Esophagus muscularis mucosa (tissue), 4 donors: ENCODE measurements around the gene PKN2. TPM values are rescaled to one million over a fixed set of nuclear protein-coding genes. Genes with fewer than 3 reads are reported as not detected.
A peak's percentile ranks its signal among the peaks of the same experiment; 100 is the strongest.

Experiments used
- DNase-seq: peaks from one replicate; pipeline ENCODE4 v3.0.0-alpha.2; 2017; ENCODE audit errors: extremely low spot score
- H3K27ac ChIP-seq, 4 donors: fragments of 200-600 bp; sonication (generic); replicated peaks in 1 of 4; 1 replicate in 3 of 4; 2 replicates in 1 of 4; pipeline ENCODE4 v1.5.1; 2016 to 2019; ENCODE audit warnings: mild to moderate bottlenecking in 1 of 4
- H3K27me3 ChIP-seq, 4 donors: fragments of 200-600 bp; sonication (generic); one replicate each; pipeline versions ENCODE4 v1.5.1 to v1.6.0; 2016 to 2019
- H3K36me3 ChIP-seq, 4 donors: fragments of 200-600 bp; sonication (generic); one replicate each; pipeline ENCODE4 v1.5.1; 2016 to 2019
- H3K4me1 ChIP-seq, 4 donors: fragments of 200-600 bp; sonication (generic); one replicate each; pipeline ENCODE4 v1.5.1; 2016 to 2019
- H3K4me3 ChIP-seq, 4 donors: fragments of 200-600 bp; sonication (generic); 1 replicate in 2 of 4; 2 replicates in 2 of 4; pipeline ENCODE4 v1.5.1; 2016 to 2019; ENCODE audit warnings: mild to moderate bottlenecking in 4 of 4, moderate library complexity in 1 of 4
- H3K9me3 ChIP-seq, 4 donors: fragments of 200-600 bp; sonication (generic); 1 replicate in 3 of 4; 2 replicates in 1 of 4; pipeline ENCODE4 v1.5.1; 2016 to 2019
- EP300 ChIP-seq: sonication (generic); formaldehyde crosslinking; IDR thresholded peaks from one replicate; pipeline ENCODE4 v1.6.1; 2017; ENCODE audit warnings: antibody characterized with exemption
- POLR2A ChIP-seq: fragments of 450-650 bp; IDR thresholded peaks from one replicate; pipeline ENCODE4 v1.6.1; 2017; ENCODE audit warnings: antibody characterized with exemption, moderate library complexity, mild to moderate bottlenecking, low read depth
- POLR2AphosphoS5 ChIP-seq, 2 donors: sonication (generic); formaldehyde crosslinking; IDR thresholded peaks; one replicate each; pipeline ENCODE4 v1.6.1; 2017; ENCODE audit warnings: antibody characterized with exemption in 2 of 2
- WGBS: methylation state at CpG from one replicate; pipeline ENCODE4 v1.1.5; 2018; 5-methylcytosine and 5-hydroxymethylcytosine counted together
- intact Hi-C: fragments of 100-400 bp; cut with DNase I; formaldehyde crosslinking; loops from one replicate; pipeline ENCODE4 v1.15.1; 2023
- total RNA-seq, 4 donors: library from RNA; depleted of rRNA; stranded (reverse); fragments of >200 nt; gene quantifications; one replicate each; pipeline versions ENCODE4 v1.1.0 to v1.2.1, GENCODE V29; 2016
- TF ChIP-seq, protein P1 (sequence below), 3 experiments: fragments of 200-600 bp in 2 of 3; fragments of 450-650 bp in 1 of 3; sonication (generic) in 2 of 3; IDR thresholded peaks; one replicate each; pipeline ENCODE4 v1.5.1; 2017 to 2019; ENCODE audit warnings: antibody characterized with exemption in 3 of 3, mild to moderate bottlenecking in 2 of 3, moderate library complexity in 1 of 3

Gene PKN2
- total RNA-seq, 4 donors from 2014 or later, result 27.2 to 39.9 (median 34.3) TPM

DNA sequence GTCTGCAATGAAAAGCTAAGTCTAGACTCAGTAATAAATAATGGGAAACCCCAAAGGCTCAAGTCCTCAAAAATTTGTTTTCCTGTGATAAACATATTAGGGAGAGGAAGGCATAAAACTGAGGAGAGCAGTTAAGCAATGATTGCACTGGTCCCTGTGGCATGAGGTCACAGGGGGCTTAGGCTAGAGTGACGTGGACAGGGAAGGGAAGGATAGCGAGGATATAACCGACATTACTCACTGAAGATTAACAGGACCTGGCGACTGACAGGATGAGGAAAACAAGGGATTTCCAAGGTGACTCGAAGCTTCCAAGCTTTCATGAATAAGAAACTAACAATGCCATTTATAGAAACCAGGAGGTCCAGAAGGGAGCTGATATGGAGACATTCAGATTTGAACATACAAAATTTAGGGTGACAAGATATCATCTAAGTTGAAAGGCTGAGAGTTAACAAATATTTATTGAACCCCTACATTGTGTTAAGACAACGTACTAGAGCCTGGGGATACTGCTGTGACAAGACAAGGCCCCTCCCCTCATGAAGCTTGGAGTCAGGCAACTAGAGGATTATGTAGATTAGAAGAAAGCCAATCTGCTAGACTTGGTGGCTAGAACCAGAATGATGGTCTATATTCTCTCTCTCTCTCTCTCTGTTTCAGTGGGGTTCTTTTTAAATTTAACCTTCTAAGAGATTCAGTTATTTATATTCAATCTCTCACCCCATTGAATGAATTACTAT lies 33.2 kb upstream of the PKN2 start:
- 82% methylated on average over 6 of the region's 6 CpGs for WGBS
- TF ChIP-seq, protein P1, sequence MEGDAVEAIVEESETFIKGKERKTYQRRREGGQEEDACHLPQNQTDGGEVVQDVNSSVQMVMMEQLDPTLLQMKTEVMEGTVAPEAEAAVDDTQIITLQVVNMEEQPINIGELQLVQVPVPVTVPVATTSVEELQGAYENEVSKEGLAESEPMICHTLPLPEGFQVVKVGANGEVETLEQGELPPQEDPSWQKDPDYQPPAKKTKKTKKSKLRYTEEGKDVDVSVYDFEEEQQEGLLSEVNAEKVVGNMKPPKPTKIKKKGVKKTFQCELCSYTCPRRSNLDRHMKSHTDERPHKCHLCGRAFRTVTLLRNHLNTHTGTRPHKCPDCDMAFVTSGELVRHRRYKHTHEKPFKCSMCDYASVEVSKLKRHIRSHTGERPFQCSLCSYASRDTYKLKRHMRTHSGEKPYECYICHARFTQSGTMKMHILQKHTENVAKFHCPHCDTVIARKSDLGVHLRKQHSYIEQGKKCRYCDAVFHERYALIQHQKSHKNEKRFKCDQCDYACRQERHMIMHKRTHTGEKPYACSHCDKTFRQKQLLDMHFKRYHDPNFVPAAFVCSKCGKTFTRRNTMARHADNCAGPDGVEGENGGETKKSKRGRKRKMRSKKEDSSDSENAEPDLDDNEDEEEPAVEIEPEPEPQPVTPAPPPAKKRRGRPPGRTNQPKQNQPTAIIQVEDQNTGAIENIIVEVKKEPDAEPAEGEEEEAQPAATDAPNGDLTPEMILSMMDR (IDR thresholded peaks at IDR 0.05), result no peak
- no peak for TF ChIP-seq POLR2AphosphoS5 (IDR thresholded peaks at IDR 0.05)
- TF ChIP-seq EP300, result no peak
- TF ChIP-seq POLR2A, result no peak
- intact Hi-C loops, result no loop called here

DNA sequence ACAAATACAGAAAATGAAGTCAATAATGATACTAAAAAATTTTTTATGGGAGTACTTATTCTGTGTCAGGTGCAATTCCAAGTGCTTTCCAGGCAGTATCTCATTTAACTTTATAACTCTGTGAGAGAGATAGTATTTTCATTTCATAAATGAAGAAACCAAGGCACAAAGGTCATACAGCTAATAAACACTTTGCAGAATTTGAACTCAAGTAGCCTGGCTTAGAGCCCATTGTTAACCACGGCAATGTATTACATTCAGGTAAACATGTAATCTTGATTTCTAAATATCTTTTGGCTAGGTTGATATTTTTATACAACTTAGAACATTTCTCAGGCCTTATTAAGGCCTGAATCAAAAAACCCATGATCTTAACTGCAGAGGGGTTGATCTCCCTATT lies 28.9 kb upstream of the PKN2 start:
- H3K9me3 ChIP-seq, result no peaks in the 10 kb centered on the region
- no peak for DNase-seq
- intact Hi-C loops, result loop anchor here (5.0 kb wide), 1 partner anchor 222 kb away; no protein-coding TSS in a partner anchor
- no peak overlapping the region for H3K4me3 ChIP-seq
- no peak overlapping the region for H3K27ac ChIP-seq
- H3K27me3 ChIP-seq, result no peaks in the 10 kb centered on the region
- H3K36me3 ChIP-seq, result no peaks in the 10 kb centered on the region
- TF ChIP-seq, protein P1 (IDR thresholded peaks at IDR 0.05), result no peak
- TF ChIP-seq POLR2A (no peak), POLR2AphosphoS5 (IDR thresholded peaks at IDR 0.05) (no peak), EP300 (no peak)
- WGBS, result 29% methylated on average over 1 of the region's 1 CpG
- peaks cover 0 to 4% (median 0%) of the 10 kb centered on the region in 4 donors for H3K4me1 ChIP-seq

More for the DNA sequence above, 33.2 kb upstream of the PKN2 start:
- Histone ChIP-seq H3K4me1 (peaks cover 0 to 4% (median 0%) of the 10 kb centered on the region in 4 donors), H3K27me3 (no peaks in the 10 kb centered on the region), H3K27ac (no peak overlapping the region), H3K9me3 (no peaks in the 10 kb centered on the region), H3K36me3 (no peaks in the 10 kb centered on the region), H3K4me3 (no peak overlapping the region)
- no peak for DNase-seq

DNA sequence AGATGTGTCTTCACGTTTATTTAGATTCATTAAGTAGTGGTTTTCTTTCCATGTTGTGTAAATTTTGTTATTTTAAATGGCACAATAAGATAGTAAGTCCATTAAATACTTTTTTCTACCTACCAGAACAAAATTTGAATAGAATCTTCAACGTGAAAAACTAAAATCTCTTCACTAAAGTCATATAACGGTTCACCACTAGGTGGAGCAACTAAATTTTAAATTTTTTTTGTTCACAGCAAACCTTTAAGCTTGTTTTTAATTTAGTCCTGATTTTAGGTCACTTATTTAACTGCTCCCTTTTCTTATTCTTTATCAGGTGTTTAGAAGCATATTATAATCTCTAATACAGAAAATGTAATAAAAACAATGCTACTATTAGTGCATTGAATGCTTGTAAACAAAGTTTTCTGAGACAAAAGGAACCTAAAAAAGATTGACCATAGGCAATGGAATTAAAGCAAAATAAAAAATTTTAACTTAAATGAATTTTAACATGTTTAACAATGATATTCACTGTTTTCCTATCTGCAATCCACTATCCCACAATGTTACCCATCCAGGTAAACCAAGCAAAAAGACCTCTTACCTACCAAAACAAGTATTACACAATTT lies 28.3 kb upstream of the PKN2 start:
- DNase-seq, result no peak
- peaks cover 0 to 4% (median 0%) of the 10 kb centered on the region in 4 donors for H3K4me1 ChIP-seq
- intact Hi-C loops, result loop anchor here (5.0 kb wide), 1 partner anchor 222 kb away; no protein-coding TSS in a partner anchor
- 10% methylated on average over 3 of the region's 3 CpGs for WGBS
- H3K9me3 ChIP-seq, result no peaks in the 10 kb centered on the region
- H3K27ac ChIP-seq, result no peak overlapping the region
- H3K27me3 ChIP-seq, result no peaks in the 10 kb centered on the region
- H3K4me3 ChIP-seq, result no peak overlapping the region
- H3K36me3 ChIP-seq, result no peaks in the 10 kb centered on the region
- TF ChIP-seq EP300, result no peak
- TF ChIP-seq, protein P1 (IDR thresholded peaks at IDR 0.05), result peak; percentile 56 to 70 (median 69)

DNA sequence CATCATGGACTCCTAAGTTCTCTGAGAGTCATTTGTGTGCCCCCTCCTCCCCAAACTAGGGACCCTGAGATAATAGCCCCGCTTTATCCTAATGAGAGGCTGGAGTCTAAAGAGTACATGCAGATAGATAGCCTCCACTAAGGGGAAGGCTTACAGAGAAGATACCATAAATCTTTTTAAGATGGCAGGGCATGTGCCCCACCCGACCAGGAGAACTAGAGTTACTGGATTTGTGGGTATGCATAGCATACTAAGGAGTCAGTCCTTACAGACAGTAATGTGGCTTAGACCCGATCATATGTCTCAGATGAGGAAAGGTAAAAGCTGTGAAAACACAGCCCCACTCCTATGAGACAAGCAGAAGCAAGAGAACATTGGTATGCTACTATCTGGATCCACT lies 25.7 kb upstream of the PKN2 start:
- intact Hi-C loops, result loop anchor here (5.0 kb wide), 1 partner anchor 219 kb away; no protein-coding TSS in a partner anchor
- H3K4me1 ChIP-seq, result peaks cover 0 to 4% (median 0%) of the 10 kb centered on the region in 4 donors
- 90% methylated on average over 3 of the region's 3 CpGs for WGBS
- no peak overlapping the region for H3K4me3 ChIP-seq
- H3K9me3 ChIP-seq, result no peaks in the 10 kb centered on the region
- no peak for DNase-seq
- H3K36me3 ChIP-seq, result no peaks in the 10 kb centered on the region
- no peaks in the 10 kb centered on the region for H3K27me3 ChIP-seq
- TF ChIP-seq EP300, result no peak
- no peak overlapping the region for H3K27ac ChIP-seq

DNA sequence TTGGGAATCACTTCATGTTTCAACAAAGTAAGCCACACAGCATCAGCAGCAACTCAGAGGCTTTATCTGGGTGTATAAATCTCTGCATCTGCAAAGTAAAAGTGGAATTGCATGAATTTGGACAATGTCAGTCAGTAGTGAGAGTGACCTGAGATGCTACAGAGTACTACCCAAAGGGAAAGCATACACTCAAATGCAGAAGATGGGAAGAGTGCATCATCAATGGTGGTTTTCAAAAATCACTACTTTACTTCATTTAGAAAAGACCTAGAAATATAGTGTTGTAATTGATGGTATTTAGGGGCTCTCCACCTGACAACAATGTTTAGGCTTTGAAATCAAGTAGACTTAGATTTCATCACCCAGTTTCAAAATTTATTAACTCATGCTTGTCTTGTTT lies 24.5 kb upstream of the PKN2 start:
- Histone ChIP-seq H3K9me3 (no peaks in the 10 kb centered on the region), H3K4me3 (no peak overlapping the region), H3K27me3 (no peaks in the 10 kb centered on the region), H3K27ac (no peak overlapping the region), H3K36me3 (no peaks in the 10 kb centered on the region), H3K4me1 (peaks cover 0 to 4% (median 0%) of the 10 kb centered on the region in 4 donors)
- intact Hi-C loops, result loop anchor here (5.0 kb wide), 1 partner anchor 218 kb away; no protein-coding TSS in a partner anchor
- no peak for DNase-seq
- no peak for TF ChIP-seq POLR2A
- TF ChIP-seq EP300, result no peak
- no peak for TF ChIP-seq POLR2AphosphoS5 (IDR thresholded peaks at IDR 0.05)
- TF ChIP-seq, protein P1 (IDR thresholded peaks at IDR 0.05), result no peak
